ENCODE measurements around the gene GIPC3. TPM values are rescaled to one million over a fixed set of nuclear protein-coding genes. Genes with fewer than 3 reads are reported as not detected.
"Not testable (repeated sequence)": the region's sequence is repeated elsewhere in the genome, so short reads cannot be mapped to it uniquely, and the experiment has no call there.

GIPC3 gene
- total RNA-seq, 1 donor from 2014 or later, result not detected

DNA sequence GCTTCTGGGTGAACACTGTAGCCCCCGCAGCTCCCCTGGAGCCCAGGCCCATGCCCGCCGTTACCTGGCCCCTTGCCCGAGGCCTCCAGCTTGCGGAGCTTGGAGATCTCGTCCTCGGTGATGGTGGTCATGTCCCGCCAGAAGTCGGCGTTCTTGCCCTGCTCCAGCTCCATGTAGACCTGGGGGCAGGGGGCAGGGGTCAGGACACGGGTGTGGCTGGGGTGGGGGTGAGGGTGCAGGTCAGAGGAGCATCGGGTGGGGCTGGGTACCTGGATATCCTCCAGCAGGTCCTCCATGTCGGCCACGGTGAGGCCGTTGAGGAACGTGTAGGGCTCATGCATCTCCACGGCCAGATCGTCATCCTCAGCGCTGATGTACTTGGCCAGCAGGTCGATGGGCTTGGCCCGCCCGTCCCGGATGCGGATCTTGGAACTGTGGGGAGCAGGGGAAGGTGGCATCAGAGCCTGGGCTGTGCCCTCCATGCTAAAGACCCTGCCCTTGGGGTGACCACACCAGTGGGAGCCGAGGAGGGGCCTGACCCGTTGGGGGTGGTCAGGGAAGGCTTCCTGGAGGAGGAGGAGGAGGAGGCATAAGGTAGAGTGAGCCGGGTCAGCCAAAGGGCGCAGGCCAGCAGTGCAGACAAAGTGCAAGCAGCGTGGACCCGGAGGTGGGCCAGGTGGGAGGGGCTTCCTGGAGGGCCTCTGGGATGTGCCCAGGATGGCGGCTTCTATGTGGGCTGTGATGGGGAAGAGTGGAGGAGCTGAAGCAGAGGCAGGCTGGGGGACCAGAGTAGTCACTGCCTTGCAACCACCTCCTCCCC lies 33.7 kb downstream of the GIPC3 start:
- no peak for DNase-seq (ENCODE audit: low read depth)

DNA sequence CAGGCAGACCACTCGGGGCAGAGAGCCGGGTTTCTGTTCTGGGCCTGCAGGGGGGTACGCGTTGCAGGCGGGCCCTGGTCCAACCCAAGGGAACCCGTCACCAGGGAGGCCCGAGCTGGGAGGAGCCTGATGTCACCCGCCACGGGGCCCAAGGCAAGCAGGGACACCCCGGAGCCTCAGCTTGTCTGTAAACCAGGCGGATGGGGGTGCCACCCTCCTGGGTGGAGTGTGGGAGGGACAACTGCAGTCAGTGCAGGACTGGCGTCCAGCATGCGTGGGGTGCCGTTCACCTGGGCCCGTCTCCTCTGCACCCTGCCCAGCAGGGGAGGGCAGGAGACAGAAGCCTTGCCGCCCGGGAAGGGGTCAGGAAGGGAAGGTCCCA lies 34.3 kb downstream of the GIPC3 start:
- DNase-seq (ENCODE audit: low read depth), result no peak

DNA sequence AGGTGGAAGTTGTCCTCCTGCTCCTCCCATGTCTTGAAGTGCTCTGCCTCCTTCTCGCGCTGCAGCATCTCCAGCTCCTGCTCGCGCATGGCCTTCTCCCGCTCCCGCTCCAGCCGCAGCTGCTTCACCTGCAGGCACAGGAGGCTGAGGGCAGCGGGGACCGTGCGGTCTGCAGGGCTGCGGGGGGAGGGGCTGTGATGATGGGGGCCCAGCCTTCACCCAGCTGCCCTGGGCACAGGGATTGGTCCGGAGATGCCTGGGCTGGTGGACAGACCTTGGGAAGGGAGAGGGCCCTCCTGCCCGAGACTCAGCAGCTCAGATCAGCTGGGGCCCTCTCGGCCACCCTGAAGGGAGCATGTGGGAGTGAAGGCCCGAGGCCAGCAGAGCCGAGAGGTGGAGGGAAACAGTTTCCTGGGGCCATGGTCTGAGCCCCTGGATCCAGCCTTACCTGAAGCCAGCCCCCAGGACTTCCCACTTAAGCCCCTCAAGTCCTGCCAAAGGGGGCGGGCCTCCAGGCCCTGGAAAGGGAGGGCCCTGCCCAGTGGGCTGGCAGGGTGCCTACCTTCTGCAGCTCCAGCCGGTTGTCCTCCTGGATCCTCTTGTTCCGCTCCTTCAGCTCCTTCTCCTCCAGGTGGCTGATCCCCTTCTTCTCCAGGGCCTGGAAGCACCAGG lies 35.0 kb downstream of the GIPC3 start:
- DNase-seq (ENCODE audit: low read depth), result no peak

GRCh38 chr19:3620817-3621547 lies 35.7 kb downstream of the GIPC3 start:
- no peak for DNase-seq (ENCODE audit: low read depth)

DNA sequence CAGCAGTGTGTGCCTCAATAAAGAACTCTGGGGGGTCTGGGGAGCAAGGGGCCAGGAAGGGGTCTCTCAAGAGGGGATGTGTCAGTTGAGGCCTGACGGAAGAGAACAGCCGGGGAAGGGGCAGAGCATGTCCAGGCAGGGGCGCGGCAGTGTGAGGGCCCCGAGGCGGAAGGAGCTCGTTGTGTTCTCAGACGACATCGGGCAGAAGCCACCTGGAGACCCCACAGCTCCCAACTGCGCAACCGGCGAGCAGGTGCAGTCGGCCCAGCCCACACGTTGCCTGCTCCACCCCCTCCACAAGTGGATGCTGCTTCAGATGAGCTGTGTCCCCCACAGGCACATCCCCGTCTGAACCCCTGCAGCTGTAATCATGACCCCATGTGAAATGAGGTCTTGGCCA lies 36.4 kb downstream of the GIPC3 start:
- DNase-seq (ENCODE audit: low read depth), result no peak

DNA sequence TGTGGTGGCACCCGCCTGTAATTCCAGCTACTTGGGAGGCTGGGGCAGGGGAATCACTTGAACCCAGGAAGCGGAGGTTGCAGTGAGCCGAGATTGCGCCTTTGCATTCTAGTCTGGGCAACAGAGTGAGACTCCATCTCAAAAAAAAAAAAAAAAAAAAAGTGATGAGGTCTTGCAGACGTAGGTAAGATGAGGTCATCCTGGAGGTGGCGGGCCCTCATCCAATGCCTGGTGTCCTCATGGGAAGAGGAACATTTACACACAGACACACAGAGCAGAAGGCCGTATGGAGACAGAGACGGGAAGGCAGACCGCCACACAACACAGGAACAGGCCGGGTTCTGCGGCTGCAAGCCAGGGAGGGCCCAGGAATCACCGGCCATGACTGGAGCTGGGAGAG lies 36.9 kb downstream of the GIPC3 start:
- DNase-seq (ENCODE audit: low read depth), result no peak

- DNase-seq (ENCODE audit: low read depth), result no peak
Measured at GRCh38 chr19:3623716-3624115, 38.4 kb downstream of the GIPC3 start.

GRCh38 chr19:3625996-3626472 lies 40.8 kb downstream of the GIPC3 start:
- DNase-seq (ENCODE audit: low read depth), result no peak

GRCh38 chr19:3626473-3627350 lies 41.4 kb downstream of the GIPC3 start, which contains the start of gene CACTIN:
TSS of gene CACTIN (minus strand) at chr19:3626790. CDS start at chr19:3626762, 28 bp downstream.
- DNase-seq (ENCODE audit: low read depth), result peak; percentile 93

GRCh38 chr19:3627351-3627723 lies 42.1 kb downstream of the GIPC3 start:
- DNase-seq (ENCODE audit: low read depth), result no peak

GRCh38 chr19:3628766-3629165 lies 43.5 kb downstream of the GIPC3 start:
- not testable (repeated sequence) for DNase-seq (ENCODE audit: low read depth)

- DNase-seq (ENCODE audit: low read depth), result no peak
Measured at GRCh38 chr19:3631053-3631861, 46.0 kb downstream of the GIPC3 start.

GRCh38 chr19:3632098-3632497 lies 46.8 kb downstream of the GIPC3 start:
- DNase-seq (ENCODE audit: low read depth), result no peak

DNA sequence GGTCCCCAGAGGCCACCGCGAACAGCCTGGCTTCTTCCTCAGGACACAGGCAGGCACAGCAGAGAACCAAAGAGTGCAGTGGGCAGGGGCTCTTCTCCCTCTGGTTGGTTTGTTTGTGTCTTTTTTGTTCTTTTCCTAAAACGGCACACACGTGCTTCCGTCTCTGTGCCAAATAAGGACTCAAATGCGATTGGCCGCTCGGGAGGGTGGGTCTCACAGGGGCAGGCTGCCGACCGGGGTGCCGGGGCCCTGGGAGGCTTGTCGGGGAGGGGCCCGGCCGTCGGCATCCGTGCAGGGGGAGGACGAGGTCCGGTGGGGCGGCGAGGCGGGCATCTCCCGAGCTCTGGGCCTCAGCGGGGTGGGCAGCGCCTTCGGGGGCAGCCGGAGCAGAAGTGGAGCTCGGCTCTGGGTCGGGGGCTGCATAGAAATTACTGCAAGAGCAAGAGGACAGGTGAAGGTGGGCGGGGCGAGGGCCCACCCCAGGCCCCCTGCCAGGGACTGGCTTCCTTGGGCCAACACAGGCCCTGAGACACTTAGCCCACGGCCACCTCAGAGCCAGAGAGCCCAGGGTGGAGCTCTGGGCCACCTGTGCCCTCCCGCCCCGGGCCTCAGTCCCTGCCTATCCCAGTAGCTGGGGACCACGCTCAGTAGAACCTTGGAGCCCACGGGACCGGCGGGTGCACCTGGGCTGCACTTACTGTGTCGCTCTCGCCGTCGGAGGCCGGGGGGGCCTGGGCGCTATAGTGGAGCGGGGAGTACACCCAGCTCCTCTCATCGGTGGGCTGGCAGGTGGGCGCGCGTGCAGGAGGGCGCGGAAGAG lies 47.7 kb downstream of the GIPC3 start:
- no peak for DNase-seq (ENCODE audit: low read depth)

GRCh38 chr19:3633559-3633988 lies 48.3 kb downstream of the GIPC3 start:
- DNase-seq (ENCODE audit: low read depth), result no peak

DNA sequence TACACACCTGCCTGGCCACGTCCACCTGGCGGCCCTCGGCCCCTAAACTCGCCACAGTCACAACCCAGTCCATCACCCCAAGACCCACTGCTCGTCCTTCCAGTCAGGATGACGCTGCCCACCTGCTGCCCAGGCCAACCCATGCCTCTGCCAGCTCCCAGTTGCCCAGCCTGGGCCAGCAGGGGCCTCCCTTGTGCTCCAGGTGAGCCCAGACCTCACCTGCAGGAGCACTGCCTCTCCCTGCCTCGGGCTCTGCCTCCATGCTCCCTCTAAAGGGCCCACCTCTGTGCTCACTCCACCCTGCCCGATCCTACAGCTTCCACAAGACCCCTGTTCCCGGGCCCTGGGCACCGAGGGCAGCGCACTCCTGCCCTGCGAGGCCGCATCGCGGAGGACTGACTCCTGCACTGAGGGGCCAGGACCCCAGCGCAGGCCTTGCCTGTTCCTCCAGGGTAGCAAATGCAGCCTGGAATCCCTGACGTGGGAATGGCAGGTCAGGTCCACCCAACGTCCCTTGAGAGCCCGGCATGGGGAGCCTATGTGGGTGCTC lies 49.3 kb downstream of the GIPC3 start:
- no peak for DNase-seq (ENCODE audit: low read depth)

- DNase-seq (ENCODE audit: low read depth), result no peak
Measured at GRCh38 chr19:3636506-3636905, 51.2 kb downstream of the GIPC3 start.

GRCh38 chr19:3636962-3637361 lies 51.7 kb downstream of the GIPC3 start:
- DNase-seq (ENCODE audit: low read depth), result no peak

- no peak for DNase-seq (ENCODE audit: low read depth)
Measured at GRCh38 chr19:3637621-3638020, 52.3 kb downstream of the GIPC3 start.

All from renal cortical epithelial cell (primary cell).